C4-2B (cell line): Measurements from ENCODE around the gene MYBPH.

Experiments
- CTCF ChIP-seq: fragments of 450-650 bp; conservative IDR thresholded peaks from 2 replicates; pipeline ENCODE4 v1.5.1; 2017; ENCODE audit warnings: mild to moderate bottlenecking
- ZFX ChIP-seq: fragments of 450-650 bp; IDR thresholded peaks from 2 replicates; pipeline ENCODE4 v1.6.1; 2017

GRCh38 chr1:203163891-203164635 is 11.6 kb downstream of the MYBPH start:
- TF ChIP-seq CTCF (no peak), ZFX (no peak)
